SW480 (cell line): Measurements from ENCODE around the gene VAV1.

Experiments
- DNase-seq: peaks from one replicate; pipeline ENCODE4 v3.0.0-alpha.2; 2016; ENCODE audit warnings: low spot score

The VAV1 gene

GRCh38 chr19:6772028-6772865 is at the start of gene VAV1:
VAV1 (plus strand) TSS chr19:6772708; CDS start chr19:6772808, 100 bp downstream.
- no peak for DNase-seq

- DNase-seq, result no peak
Measured at GRCh38 chr19:6723108-6723618, 49.3 kb upstream of the VAV1 start.

- DNase-seq, result no peak
Measured at GRCh38 chr19:6723738-6724137, 48.8 kb upstream of the VAV1 start.

- no peak for DNase-seq
Measured at GRCh38 chr19:6724631-6725492, 47.6 kb upstream of the VAV1 start.

GRCh38 chr19:6725513-6726231 is 46.8 kb upstream of the VAV1 start:
- DNase-seq, result no peak

- no peak for DNase-seq
Measured at GRCh38 chr19:6728346-6728745, 44.2 kb upstream of the VAV1 start.

- DNase-seq, result no peak
Measured at GRCh38 chr19:6729573-6730152, 42.8 kb upstream of the VAV1 start.

GRCh38 chr19:6730153-6730804 is 42.2 kb upstream of the VAV1 start:
- DNase-seq, result peak; percentile 66

- no peak for DNase-seq
Measured at GRCh38 chr19:6730941-6731670, 41.4 kb upstream of the VAV1 start.

GRCh38 chr19:6731822-6732221 is 40.7 kb upstream of the VAV1 start:
- DNase-seq, result no peak

GRCh38 chr19:6732803-6733337 is 39.6 kb upstream of the VAV1 start:
- DNase-seq, result no peak

- no peak for DNase-seq
Measured at GRCh38 chr19:6733338-6734095, 39.0 kb upstream of the VAV1 start.

- no peak for DNase-seq
Measured at GRCh38 chr19:6734096-6734696, 38.3 kb upstream of the VAV1 start.

- no peak for DNase-seq
Measured at GRCh38 chr19:6735181-6735911, 37.2 kb upstream of the VAV1 start.

GRCh38 chr19:6736169-6736916 is 36.2 kb upstream of the VAV1 start:
- peak; percentile 77 for DNase-seq

- no peak for DNase-seq
Measured at GRCh38 chr19:6736917-6737283, 35.6 kb upstream of the VAV1 start.

- peak; percentile 99 for DNase-seq
Measured at GRCh38 chr19:6737284-6737872, 35.1 kb upstream of the VAV1 start, which contains the start of gene GPR108. GPR108 (minus strand) TSS chr19:6737580; CDS start chr19:6737576, 4 bp downstream.
